HepG2 (cell line): ENCODE data around the gene C2CD3. TPM values are rescaled to one million over a fixed set of nuclear protein-coding genes. Genes with fewer than 3 reads are reported as not detected.

ENCODE experiments used
- ATAC-seq: fragments of 200-7000 bp; cut with Tn5 transposase; 3 replicates; pipeline ENCODE4 v1.9.1; 2020; ENCODE audit warnings: mild to moderate bottlenecking, moderate library complexity
- BruUV-seq: library from RNA; stranded (reverse); fragments of 400-500 nt; replicated peaks from 2 replicates; lab custom pipeline; 2021; lab: Mats Ljungman, UMichigan
- CTCF ChIA-PET: fragments of 300-600 bp; formaldehyde crosslinking; extraction: SDS; loops from one replicate; lab custom pipeline; 2021; ENCODE audit warnings: low total read pairs, inconsistent platforms, low intra/inter-chr PET ratio; lab: Yijun Ruan, JAX
- POLR2A ChIA-PET: fragments of 350-600 bp; sonication (Branson Sonifier 250); formaldehyde crosslinking; loops from one replicate; lab custom pipeline; 2020; ENCODE audit warnings: antibody characterized with exemption, inconsistent platforms; lab: Yijun Ruan, JAX
- DNase-seq: peaks from one replicate; pipeline ENCODE4 v3.0.0-alpha.2; 2015; ENCODE audit warnings: low spot score
- FAIRE-seq: peaks from 3 replicates; lab custom pipeline; 2011; peaks lifted over from hg19 to GRCh38; lab: Jason Lieb, UNC
- H2AFZ ChIP-seq: one replicate; pipeline ENCODE4 v1.6.1; 2011; ENCODE audit warnings: low read length, inconsistent platforms
- H3K27ac ChIP-seq: fragments of 300-600 bp; 3 replicates; pipeline ENCODE4 v1.8.0; 2011; ENCODE audit warnings: mixed run types, mild to moderate bottlenecking, mixed read lengths, low read length, inconsistent platforms; ENCODE audit not compliant: insufficient read depth; ENCODE audit errors: extremely low read length
- H3K27me3 ChIP-seq, 2 experiments: fragments of 200-600 bp in 1 of 2; 2 replicates in 1 of 2; 3 replicates in 1 of 2; pipeline versions ENCODE4 v1.6.0 to v1.8.0; 2011; ENCODE audit warnings: low read length in 2 of 2, mild to moderate bottlenecking in 2 of 2, moderate library complexity in 2 of 2, inconsistent platforms in 1 of 2; ENCODE audit not compliant: insufficient read depth in 2 of 2, control insufficient read depth in 1 of 2
- H3K36me3 ChIP-seq, 2 experiments: fragments of 200-600 bp in 1 of 2; replicated peaks in 1 of 2; 2 replicates in 1 of 2; 3 replicates in 1 of 2; pipeline versions ENCODE4 v1.5.1 to v1.8.0; 2011; ENCODE audit warnings: low read length in 2 of 2, inconsistent platforms in 1 of 2; ENCODE audit not compliant: insufficient read depth in 2 of 2, control insufficient read depth in 1 of 2
- H3K4me1 ChIP-seq: 2 replicates; pipeline ENCODE4 v1.5.1; 2012; ENCODE audit warnings: low read length, inconsistent platforms; ENCODE audit not compliant: insufficient read depth
- H3K4me2 ChIP-seq: 2 replicates; pipeline ENCODE4 v1.6.0; 2011; ENCODE audit warnings: low read depth, low read length, inconsistent platforms
- H3K4me3 ChIP-seq, 3 experiments: fragments of 200-600 bp in 1 of 3; sonication (generic), shearing (Covaris generic) in 1 of 3; replicated peaks in 1 of 3; 2 replicates each; pipeline ENCODE4 v1.5.1; 2011 to 2016; ENCODE audit warnings: low read length in 3 of 3, inconsistent platforms in 2 of 3, low read depth in 2 of 3, mild to moderate bottlenecking in 2 of 3, control low read depth in 1 of 3, mixed read lengths in 1 of 3; ENCODE audit not compliant: insufficient read depth in 1 of 3
- H3K79me2 ChIP-seq: one replicate; pipeline ENCODE4 v1.6.1; 2011; ENCODE audit warnings: low read length, inconsistent platforms; ENCODE audit not compliant: insufficient read depth
- H3K9ac ChIP-seq: 2 replicates; pipeline ENCODE4 v1.6.0; 2011; ENCODE audit warnings: mild to moderate bottlenecking, low read depth, low read length, inconsistent platforms; ENCODE audit not compliant: insufficient read depth
- H3K9me3 ChIP-seq: 2 replicates; pipeline ENCODE4 v1.5.1; 2012; ENCODE audit warnings: mild to moderate bottlenecking, low read length
- H4K20me1 ChIP-seq: 2 replicates; pipeline ENCODE4 v1.6.0; 2011; ENCODE audit warnings: inconsistent platforms, mild to moderate bottlenecking, low read length, moderate library complexity; ENCODE audit not compliant: insufficient read depth
- CEBPG ChIP-seq: IDR thresholded peaks from 2 replicates; pipeline ENCODE4 v1.6.1; 2016
- ETS1 ChIP-seq: sonication (generic); formaldehyde crosslinking; IDR thresholded peaks from 2 replicates; pipeline ENCODE4 v1.4.0; 2020; ENCODE audit warnings: missing genetic modification reagents
- HOXD1 ChIP-seq: sonication (generic); formaldehyde crosslinking; IDR thresholded peaks from 2 replicates; pipeline ENCODE4 v1.5.0; 2020; ENCODE audit warnings: missing genetic modification reagents
- IKZF4 ChIP-seq: sonication (generic); formaldehyde crosslinking; IDR thresholded peaks from 2 replicates; pipeline ENCODE4 v1.5.1; 2020; ENCODE audit warnings: borderline replicate concordance, mild to moderate bottlenecking, low read depth, missing genetic modification reagents; ENCODE audit errors: not compliant biosample characterization
- MAX ChIP-seq: IDR thresholded peaks from 2 replicates; pipeline ENCODE4 v1.6.1; 2012; ENCODE audit warnings: inconsistent platforms
- NKX3-1 ChIP-seq: sonication (generic); formaldehyde crosslinking; IDR thresholded peaks from 2 replicates; pipeline ENCODE4 v1.5.0; 2020; ENCODE audit warnings: missing genetic modification reagents
- RFX1 ChIP-seq: fragments of 450-650 bp; IDR thresholded peaks from 2 replicates; pipeline ENCODE4 v1.6.1; 2017
- THAP8 ChIP-seq: sonication (generic); formaldehyde crosslinking; IDR thresholded peaks from 2 replicates; pipeline ENCODE4 v1.5.1; 2020; ENCODE audit warnings: missing genetic modification reagents, mild to moderate bottlenecking, borderline replicate concordance
- YY1 ChIP-seq: IDR thresholded peaks from 2 replicates; pipeline ENCODE4 v1.6.1; 2011; ENCODE audit warnings: low read length, low read depth, moderate library complexity, mild to moderate bottlenecking; ENCODE audit not compliant: insufficient read depth, insufficient replicate concordance
- ZNF597 ChIP-seq: sonication (generic); formaldehyde crosslinking; IDR thresholded peaks from 2 replicates; pipeline ENCODE4 v1.5.0; 2020; ENCODE audit warnings: missing genetic modification reagents
- ZNF724P ChIP-seq: sonication (generic); formaldehyde crosslinking; IDR thresholded peaks from 2 replicates; pipeline ENCODE4 v1.8.0; 2022; ENCODE audit warnings: missing genetic modification reagents, borderline replicate concordance
- ZNF75D ChIP-seq: sonication (generic); formaldehyde crosslinking; IDR thresholded peaks from 2 replicates; pipeline ENCODE4 v1.8.1; 2023; ENCODE audit warnings: missing genetic modification reagents, mild to moderate bottlenecking, borderline replicate concordance
- ZNF772 ChIP-seq: sonication (generic); formaldehyde crosslinking; IDR thresholded peaks from 2 replicates; pipeline ENCODE4 v1.5.0; 2020; ENCODE audit warnings: mild to moderate bottlenecking, missing genetic modification reagents
- ZNF777 ChIP-seq: sonication (generic); formaldehyde crosslinking; IDR thresholded peaks from 2 replicates; pipeline ENCODE4 v1.4.0; 2020; ENCODE audit warnings: missing genetic modification reagents
- ZSCAN21 ChIP-seq: sonication (generic); formaldehyde crosslinking; IDR thresholded peaks from 2 replicates; pipeline ENCODE4 v1.8.0; 2022; ENCODE audit warnings: mild to moderate bottlenecking, missing genetic modification reagents, moderate library complexity, borderline replicate concordance
- WGBS: methylation state at CpG from one replicate; pipeline ENCODE4 v1.1.6; 2017; ENCODE audit warnings: low lambda C conversion rate; 5-methylcytosine and 5-hydroxymethylcytosine counted together
- in situ Hi-C: cut with HindIII; loops from 2 replicates; pipeline ENCODE4 v1.10.0; 2017; ENCODE audit warnings: low pct_unique_long_range_greater_than_20kb; ENCODE audit not compliant: extremely low pct_ligation_motif_present
- intact Hi-C: fragments of 100-400 bp; cut with micrococcal nuclease; formaldehyde crosslinking; loops from one replicate; pipeline ENCODE4 v1.10.0; 2022; ENCODE audit not compliant: unreplicated experiment
- polyA plus RNA-seq, 8 experiments: library from polyadenylated mRNA; depleted of rRNA in 3 of 8; stranded (reverse) in 7 of 8; unstranded in 1 of 8; fragments of >200 nt; fragmentation: Illumina TruSeq in 4 of 8; extraction: Trizol in 4 of 8; gene quantifications; 2 replicates each; pipeline versions ENCODE4 v1.2.1 to v1.2.3, GENCODE V29; 2011 to 2016; ENCODE audit warnings: low read depth in 4 of 8, missing spikeins in 1 of 8, mixed read lengths in 1 of 8; ENCODE audit not compliant: insufficient read depth in 1 of 8
- total RNA-seq, 5 experiments: library from RNA; depleted of rRNA; stranded (reverse); fragments of >200 nt; fragmentation: Illumina TruSeq; extraction: Trizol; gene quantifications; 2 replicates each; pipeline ENCODE4 v1.2.3, GENCODE V29; 2016; ENCODE audit warnings: low read depth in 1 of 5
- TF ChIP-seq, protein P1 (sequence below): sonication (generic); formaldehyde crosslinking; IDR thresholded peaks from 2 replicates; pipeline ENCODE4 v1.8.1; 2022; ENCODE audit warnings: mild to moderate bottlenecking, missing genetic modification reagents
- TF ChIP-seq, protein P2 (sequence below): sonication (generic); formaldehyde crosslinking; conservative IDR thresholded peaks from 2 replicates; pipeline ENCODE4 v1.8.1; 2023; ENCODE audit warnings: missing genetic modification reagents

Gene C2CD3
- total and polyA plus RNA-seq, 2 of the 13 experiments (the other 11 are each of a cell fraction or from before 2014, with no cell fraction given): 5.5 to 6.4 TPM

- peak within 1 kb of the TSS; percentile 71 to 93 (median 86) for H3K4me3 ChIP-seq
- peaks cover 7 to 22% of the 10 kb centered on the region in 2 experiments; a peak in 4 of 5 replicates for H3K36me3 ChIP-seq
- no peaks in the 10 kb centered on the region for H3K27me3 ChIP-seq
- H3K9ac ChIP-seq: peak within 1 kb of the TSS; percentile 76
- H3K9me3 ChIP-seq: no peaks in the 10 kb centered on the region
- peak within 1 kb of the TSS; percentile 100 for H3K4me2 ChIP-seq
- no peak for FAIRE-seq
- peaks cover 3% of the 10 kb centered on the region for H3K79me2 ChIP-seq
- no peak for DNase-seq
- ChIA-PET POLR2A (interaction anchor here (0.8 to 4.9 kb wide), 8 partner anchors 9 to 511 kb away, joined by 3 to 32 read pairs (median 3); partner anchors contain the start of genes C2CD3, LIPT2 and PPME1), CTCF (no interaction called here)
- BruUV-seq: no TSS peak
- peaks cover 47% of the 10 kb centered on the region for H3K4me1 ChIP-seq
- peak within 1 kb of the TSS; percentile 91 for H3K27ac ChIP-seq
- no peaks in the 10 kb centered on the region for H4K20me1 ChIP-seq
- H2AFZ ChIP-seq: peak within 1 kb of the TSS; percentile 77
- in situ Hi-C loops (no loop called here), intact Hi-C loops (no loop called here)
- WGBS: 55% methylated on average over 13 of the region's 43 CpGs
- peak; percentile 81 for ATAC-seq
- TF ChIP-seq ZSCAN21 (no peak), YY1 (peak; percentile 43), ZNF75D (CRISPR knock-in tag) (no peak), IKZF4 (peak; percentile 81), HOXD1 (CRISPR knock-in tag) (peak; percentile 25; the same call in 1 of the 2 replicates), ETS1 (CRISPR knock-in tag) (no peak), THAP8 (CRISPR knock-in tag) (peak; percentile 59; the same call in 1 of the 2 replicates), ZNF772 (CRISPR knock-in tag) (peak; percentile 9; the same call in 1 of the 2 replicates), ZNF724P (0 out of 2 replicates have a peak, but pooled peaks have one; percentile 7), RFX1 (no peak), ZNF777 (peak; percentile 7; the same call in 1 of the 2 replicates), NKX3-1 (CRISPR knock-in tag) (no peak), CEBPG (no peak), ZNF597 (0 out of 2 replicates have a peak, but pooled peaks have one; percentile 60), MAX (peak; percentile 25)
- TF ChIP-seq, protein P1, sequence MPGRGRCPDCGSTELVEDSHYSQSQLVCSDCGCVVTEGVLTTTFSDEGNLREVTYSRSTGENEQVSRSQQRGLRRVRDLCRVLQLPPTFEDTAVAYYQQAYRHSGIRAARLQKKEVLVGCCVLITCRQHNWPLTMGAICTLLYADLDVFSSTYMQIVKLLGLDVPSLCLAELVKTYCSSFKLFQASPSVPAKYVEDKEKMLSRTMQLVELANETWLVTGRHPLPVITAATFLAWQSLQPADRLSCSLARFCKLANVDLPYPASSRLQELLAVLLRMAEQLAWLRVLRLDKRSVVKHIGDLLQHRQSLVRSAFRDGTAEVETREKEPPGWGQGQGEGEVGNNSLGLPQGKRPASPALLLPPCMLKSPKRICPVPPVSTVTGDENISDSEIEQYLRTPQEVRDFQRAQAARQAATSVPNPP (CRISPR knock-in tag): no peak
- TF ChIP-seq, protein P2, sequence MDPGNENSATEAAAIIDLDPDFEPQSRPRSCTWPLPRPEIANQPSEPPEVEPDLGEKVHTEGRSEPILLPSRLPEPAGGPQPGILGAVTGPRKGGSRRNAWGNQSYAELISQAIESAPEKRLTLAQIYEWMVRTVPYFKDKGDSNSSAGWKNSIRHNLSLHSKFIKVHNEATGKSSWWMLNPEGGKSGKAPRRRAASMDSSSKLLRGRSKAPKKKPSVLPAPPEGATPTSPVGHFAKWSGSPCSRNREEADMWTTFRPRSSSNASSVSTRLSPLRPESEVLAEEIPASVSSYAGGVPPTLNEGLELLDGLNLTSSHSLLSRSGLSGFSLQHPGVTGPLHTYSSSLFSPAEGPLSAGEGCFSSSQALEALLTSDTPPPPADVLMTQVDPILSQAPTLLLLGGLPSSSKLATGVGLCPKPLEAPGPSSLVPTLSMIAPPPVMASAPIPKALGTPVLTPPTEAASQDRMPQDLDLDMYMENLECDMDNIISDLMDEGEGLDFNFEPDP: 0 out of 2 replicates have a peak, but pooled peaks have one; percentile 61
These were observed 188.2 kb downstream of the C2CD3 start, which contains the start of gene UCP2 for GRCh38 chr11:73982595-73982989. Gene UCP2 (minus strand): TSS chr11:73982843. CDS start chr11:73978378, 4,465 bp downstream.
